Muscle of leg (tissue), 11 donors: Measurements from ENCODE around the gene RPTOR. TPM values are rescaled to one million over a fixed set of nuclear protein-coding genes. Genes with fewer than 3 reads are reported as not detected.
"Not testable (repeated sequence)": the region's sequence is repeated elsewhere in the genome, so short reads cannot be mapped to it uniquely, and the experiment has no call there.

Experiments used
- DNase-seq: peaks from one replicate; pipeline ENCODE4 v3.0.0; 2013
- H3K27ac ChIP-seq: one replicate; pipeline ENCODE4 v1.5.1; 2013; ENCODE audit warnings: mild to moderate bottlenecking, low read length, control low read depth
- H3K27me3 ChIP-seq: one replicate; pipeline ENCODE4 v1.6.1; 2013; ENCODE audit warnings: low read length; ENCODE audit not compliant: control insufficient read depth, insufficient read depth
- H3K36me3 ChIP-seq: one replicate; pipeline ENCODE4 v1.6.1; 2013; ENCODE audit warnings: low read length; ENCODE audit not compliant: control insufficient read depth, insufficient read depth
- H3K4me1 ChIP-seq: one replicate; pipeline ENCODE4 v1.6.1; 2013; ENCODE audit warnings: low read length; ENCODE audit not compliant: control insufficient read depth, insufficient read depth
- H3K4me3 ChIP-seq: one replicate; pipeline ENCODE4 v1.5.1; 2013; ENCODE audit warnings: low read length, control low read depth
- H3K9me3 ChIP-seq: replicated peaks from 2 replicates; pipeline ENCODE4 v1.6.1; 2013; ENCODE audit warnings: low read depth, low read length; ENCODE audit not compliant: control insufficient read depth
- WGBS: methylation state at CpG from one replicate; pipeline ENCODE4 v1.1.5; 2013; ENCODE audit warnings: missing lambda C conversion rate; ENCODE audit not compliant: insufficient coverage; 5-methylcytosine and 5-hydroxymethylcytosine counted together
- polyA plus RNA-seq, 8 donors: library from polyadenylated mRNA; unstranded; fragments of 120-200 nt; gene quantifications; one replicate each; pipeline versions ENCODE4 v1.2.1 to v1.2.3, GENCODE V29; 2013; ENCODE audit warnings: inconsistent platforms in 1 of 8, low replicate concordance in 1 of 8; ENCODE audit not compliant: insufficient read length in 8 of 8, insufficient read depth in 1 of 8
- total RNA-seq: library from RNA; stranded (reverse); fragments of 120-200 nt; gene quantifications from one replicate; pipeline ENCODE4 v1.2.4, GENCODE V29; 2013

Gene RPTOR
- total and polyA plus RNA-seq, 9 donors, result 17.3 to 23.7 (median 20.0) TPM

GRCh38 chr17:80526116-80526910 is 18.3 kb upstream of the RPTOR start:
- Histone ChIP-seq H3K4me1 (peaks cover 12% of the 10 kb centered on the region), H3K9me3 (no peaks in the 10 kb centered on the region), H3K36me3 (no peaks in the 10 kb centered on the region), H3K27me3 (peaks cover 32% of the 10 kb centered on the region), H3K27ac (no peak overlapping the region), H3K4me3 (no peak overlapping the region)
- WGBS, result 42% methylated on average over 24 of the region's 28 CpGs
- no peak for DNase-seq

- Histone ChIP-seq H3K4me3 (no peak overlapping the region), H3K27me3 (peaks cover 32% of the 10 kb centered on the region)
Measured at GRCh38 chr17:80527016-80527645, 17.5 kb upstream of the RPTOR start.

GRCh38 chr17:80528536-80528935 is 16.1 kb upstream of the RPTOR start:
- no peaks in the 10 kb centered on the region for H3K36me3 ChIP-seq
- peaks cover 25% of the 10 kb centered on the region for H3K27me3 ChIP-seq
- no peaks in the 10 kb centered on the region for H3K9me3 ChIP-seq
- H3K4me3 ChIP-seq, result no peak overlapping the region
- no peak for DNase-seq
- no CpG with 5 or more reads among the region's 8 CpGs for WGBS
- peaks cover 12% of the 10 kb centered on the region for H3K4me1 ChIP-seq
- no peak overlapping the region for H3K27ac ChIP-seq

More at GRCh38 chr17:80527016-80527645, 17.5 kb upstream of the RPTOR start:
- Histone ChIP-seq H3K36me3 (no peaks in the 10 kb centered on the region), H3K4me1 (peaks cover 12% of the 10 kb centered on the region), H3K27ac (no peak overlapping the region), H3K9me3 (no peaks in the 10 kb centered on the region)
- DNase-seq, result no peak
- WGBS, result 82% methylated on average over 20 of the region's 21 CpGs

DNA sequence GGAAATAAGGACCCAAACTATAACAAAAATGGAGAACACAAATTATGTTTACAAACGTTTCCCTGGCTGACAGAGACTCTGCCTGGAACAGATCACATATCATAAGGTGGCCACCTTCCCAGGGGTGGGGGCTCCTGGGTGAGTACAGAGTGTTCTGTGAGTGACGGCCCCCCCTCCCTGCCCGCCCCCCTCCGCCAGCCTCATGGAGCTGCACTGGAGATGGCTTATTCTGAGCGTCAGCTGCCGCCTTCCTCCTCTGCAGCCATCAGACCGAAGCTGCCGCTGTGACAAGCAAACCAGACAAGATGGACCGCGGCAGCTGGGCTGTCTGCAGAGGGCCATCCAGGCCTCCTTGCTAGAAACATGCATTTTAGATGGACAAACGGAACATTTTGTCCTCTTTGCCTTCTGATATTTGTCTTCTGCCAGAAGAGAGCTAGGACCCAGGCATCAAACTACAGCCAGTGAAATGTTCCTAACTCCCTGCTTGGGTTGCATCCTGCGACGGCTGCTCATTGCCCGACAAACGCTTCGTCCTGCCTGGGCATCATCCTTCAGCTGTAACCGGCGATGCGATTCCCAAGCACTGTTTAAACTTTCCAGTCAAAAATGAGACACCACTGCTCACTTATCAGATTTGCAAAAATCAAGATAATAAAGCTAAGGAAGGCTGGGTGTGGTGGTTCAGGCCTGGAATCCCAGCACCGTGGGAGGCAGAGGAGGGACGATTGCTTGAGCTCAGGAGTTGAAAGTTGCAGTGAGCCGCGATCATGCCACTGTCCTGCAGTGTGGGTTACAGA is 15.3 kb upstream of the RPTOR start:
- peak; percentile 68 for DNase-seq
- H3K9me3 ChIP-seq, result no peaks in the 10 kb centered on the region
- H3K4me3 ChIP-seq, result no peak overlapping the region
- peaks cover 12% of the 10 kb centered on the region for H3K4me1 ChIP-seq
- H3K27me3 ChIP-seq, result peaks cover 25% of the 10 kb centered on the region
- H3K36me3 ChIP-seq, result no peaks in the 10 kb centered on the region
- H3K27ac ChIP-seq, result no peak overlapping the region
- WGBS, result 46% methylated on average over 10 of the region's 23 CpGs

GRCh38 chr17:80529904-80530292 is 14.7 kb upstream of the RPTOR start:
- DNase-seq, result no peak
- H3K27me3 ChIP-seq, result peaks cover 25% of the 10 kb centered on the region
- no peak overlapping the region for H3K4me3 ChIP-seq
- H3K9me3 ChIP-seq, result no peaks in the 10 kb centered on the region
- H3K36me3 ChIP-seq, result no peaks in the 10 kb centered on the region
- H3K4me1 ChIP-seq, result peaks cover 12% of the 10 kb centered on the region
- 79% methylated on average over 6 of the region's 6 CpGs for WGBS
- H3K27ac ChIP-seq, result no peak overlapping the region

GRCh38 chr17:80531400-80531799 is 13.2 kb upstream of the RPTOR start:
- H3K36me3 ChIP-seq, result no peaks in the 10 kb centered on the region
- DNase-seq, result no peak
- H3K9me3 ChIP-seq, result no peaks in the 10 kb centered on the region
- no peak overlapping the region for H3K4me3 ChIP-seq
- 68% methylated on average over 2 of the region's 7 CpGs for WGBS
- peaks cover 17% of the 10 kb centered on the region for H3K27me3 ChIP-seq
- H3K4me1 ChIP-seq, result peaks cover 12% of the 10 kb centered on the region
- H3K27ac ChIP-seq, result no peak overlapping the region

- not testable (repeated sequence) for H3K27ac ChIP-seq, H3K36me3 ChIP-seq, H3K4me1 ChIP-seq, H3K27me3 ChIP-seq, H3K9me3 ChIP-seq, H3K4me3 ChIP-seq, DNase-seq
- 91% methylated on average over 4 of the region's 30 CpGs for WGBS
Measured at GRCh38 chr17:80537386-80537785, 7.3 kb upstream of the RPTOR start.

DNA sequence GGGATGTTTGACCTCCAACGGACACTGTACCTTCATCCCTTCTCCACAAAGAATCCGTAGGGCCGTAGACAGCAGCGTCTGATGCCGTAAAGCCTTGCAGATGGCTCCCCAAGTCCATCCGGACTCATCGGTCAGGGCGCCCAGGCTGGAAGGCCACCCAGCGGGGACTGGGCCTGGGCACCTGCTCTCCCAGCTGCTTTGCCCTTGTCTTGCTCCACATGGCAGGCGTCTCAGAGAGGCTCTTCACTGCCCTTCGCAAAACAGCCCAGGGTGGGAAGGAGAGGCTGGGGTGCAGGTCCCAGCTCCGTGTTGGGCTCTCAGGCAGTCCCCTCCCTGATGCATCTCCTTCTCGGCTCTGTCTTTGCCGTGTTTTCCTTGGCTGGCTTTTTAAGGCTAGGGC is 6.2 kb upstream of the RPTOR start:
- Histone ChIP-seq H3K4me3 (no peak overlapping the region), H3K27me3 (peaks cover 6% of the 10 kb centered on the region), H3K9me3 (no peaks in the 10 kb centered on the region), H3K36me3 (no peaks in the 10 kb centered on the region), H3K4me1 (peaks cover 6% of the 10 kb centered on the region), H3K27ac (peak overlapping the region; percentile 7)
- 69% methylated on average over 13 of the region's 14 CpGs for WGBS
- DNase-seq, result no peak

DNA sequence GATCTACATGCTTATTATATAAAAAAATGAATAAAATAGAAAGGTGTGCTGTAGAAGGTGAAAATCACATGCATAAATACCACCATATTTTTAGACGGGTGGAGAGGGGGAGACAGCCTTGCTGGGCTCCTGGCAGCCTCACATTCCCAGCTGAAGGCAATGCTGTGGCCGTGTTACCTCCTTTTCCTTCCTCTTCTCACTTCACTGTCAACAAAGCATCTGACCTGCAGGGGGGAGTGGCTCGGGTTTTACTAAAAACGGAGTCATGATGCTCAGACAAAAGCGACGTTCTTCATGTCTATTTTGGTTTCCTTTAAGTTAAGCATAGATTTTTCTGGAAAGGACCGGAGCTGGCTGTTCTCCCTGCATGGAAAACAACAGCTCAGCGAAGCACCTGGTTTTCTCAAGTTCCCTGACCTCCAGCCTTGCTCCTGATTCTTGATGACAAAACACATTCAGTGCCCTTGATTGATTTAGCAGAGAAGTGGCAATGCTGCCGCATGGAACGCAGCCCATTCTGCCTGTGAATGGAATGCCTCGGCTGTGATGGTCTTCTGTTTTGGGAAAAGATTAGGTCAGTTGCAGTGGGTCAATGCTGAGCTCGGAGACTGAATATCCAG is 5.5 kb upstream of the RPTOR start:
- H3K27me3 ChIP-seq, result peaks cover 6% of the 10 kb centered on the region
- 0% methylated on average over 6 of the region's 12 CpGs for WGBS

DNA sequence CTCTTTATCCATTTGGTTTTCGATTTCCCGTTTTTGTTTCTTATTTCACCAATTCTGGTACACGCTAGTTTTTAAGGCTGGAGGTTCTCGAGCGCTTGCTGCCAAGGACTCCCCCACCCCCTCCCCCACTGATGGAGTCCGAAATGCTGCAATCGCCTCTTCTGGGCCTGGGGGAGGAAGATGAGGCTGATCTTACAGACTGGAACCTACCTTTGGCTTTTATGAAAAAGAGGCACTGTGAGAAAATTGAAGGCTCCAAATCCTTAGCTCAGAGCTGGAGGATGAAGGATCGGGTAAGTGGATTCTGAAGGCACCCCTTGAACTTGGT is 825 bp downstream of the RPTOR start:
- peak overlapping the region; percentile 93 for H3K4me3 ChIP-seq
- no peaks in the 10 kb centered on the region for H3K27me3 ChIP-seq
- H3K27ac ChIP-seq, result no peak overlapping the region
- peaks cover 6% of the 10 kb centered on the region for H3K4me1 ChIP-seq
- H3K36me3 ChIP-seq, result no peaks in the 10 kb centered on the region
- H3K9me3 ChIP-seq, result no peaks in the 10 kb centered on the region
- no peak for DNase-seq
- no CpG with 5 or more reads among the region's 8 CpGs for WGBS

More for the DNA sequence above, 5.5 kb upstream of the RPTOR start:
- no peaks in the 10 kb centered on the region for H3K36me3 ChIP-seq
- peak; percentile 72 for DNase-seq
- H3K4me1 ChIP-seq, result peaks cover 6% of the 10 kb centered on the region
- no peak overlapping the region for H3K27ac ChIP-seq
- H3K9me3 ChIP-seq, result no peaks in the 10 kb centered on the region
- no peak overlapping the region for H3K4me3 ChIP-seq
